Measurements from ENCODE around the gene ZCCHC7. TPM values are rescaled to one million over a fixed set of nuclear protein-coding genes. Genes with fewer than 3 reads are reported as not detected.

ZCCHC7 gene
- total and polyA plus RNA-seq, 2 experiments from 2014 or later, result 29.8 to 38.8 TPM

DNA sequence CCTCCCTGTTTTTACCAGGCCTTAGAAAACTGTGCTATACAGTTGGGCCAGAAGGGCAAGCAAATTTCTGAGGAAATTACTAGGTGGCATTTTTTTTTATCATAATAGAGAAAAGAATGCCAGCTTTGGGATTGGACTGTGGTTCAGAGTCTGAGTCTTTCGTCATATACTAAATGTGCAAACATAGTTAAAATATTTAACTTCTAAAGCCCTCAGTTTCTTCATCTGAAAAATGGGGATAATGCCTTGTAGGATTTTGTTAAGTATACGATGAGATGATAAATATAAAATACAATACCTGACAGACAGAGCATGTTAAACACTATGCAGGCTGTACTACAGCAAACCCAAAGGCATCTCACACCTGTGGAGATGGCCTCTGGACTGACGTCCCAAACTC lies 214.9 kb downstream of the ZCCHC7 start:
- Histone ChIP-seq H3K27ac (ENCODE audit: low read depth) (no peak overlapping the region), H3K27me3 (ENCODE audit: insufficient read depth) (no peaks in the 10 kb centered on the region), H3K4me3 (no peak overlapping the region), H3F3A (replicated peaks; ENCODE audit: low read depth) (no peaks in the 10 kb centered on the region), H3K36me3 (ENCODE audit: insufficient read depth) (no peaks in the 10 kb centered on the region), H3K4me2 (no peak overlapping the region), H3K79me2 (replicated peaks; ENCODE audit: insufficient read depth) (no peaks in the 10 kb centered on the region), H2AFZ (no peak overlapping the region), H3K9me2 (ENCODE audit: insufficient read depth) (no peaks in the 10 kb centered on the region), H3K4me1 (ENCODE audit: insufficient read depth) (peaks cover 31% of the 10 kb centered on the region), H4K20me1 (replicated peaks; ENCODE audit: insufficient read depth) (no peaks in the 10 kb centered on the region; the same call in 1 of the 2 replicates)
- no peaks in the 10 kb centered on the region for H3K36me3 Mint-ChIP-seq (ENCODE audit: low read depth)
- ATAC-seq (no peak), DNase-seq (ENCODE audit: low spot score) (no peak)
- H3K27me3 Mint-ChIP-seq (ENCODE audit: insufficient read depth, low read depth, poor library complexity), result no peaks in the 10 kb centered on the region
- H3K4me1 Mint-ChIP-seq, result peaks cover 21% of the 10 kb centered on the region
- H3K27ac Mint-ChIP-seq, result no peak overlapping the region
- H3K4me3 Mint-ChIP-seq, result no peak overlapping the region
- TF ChIP-seq POLR2AphosphoS5 (IDR thresholded peaks at IDR 0.05; ENCODE audit: low read depth), result no peak
- TF ChIP-seq ZNF114 (CRISPR knock-in tag; IDR thresholded peaks at IDR 0.05), result no peak
- TF ChIP-seq EZH2 (IDR thresholded peaks at IDR 0.05; ENCODE audit: low read depth, unreplicated experiment), result no peak
- TF ChIP-seq ZNF331 (CRISPR knock-in tag; IDR thresholded peaks at IDR 0.05; ENCODE audit: low read depth), result no peak
- no peak for TF ChIP-seq NANOG (IDR thresholded peaks at IDR 0.05; ENCODE audit: borderline replicate concordance)
- TF ChIP-seq EZH2phosphoT487 (IDR thresholded peaks at IDR 0.05; ENCODE audit: unreplicated experiment), result no peak
- TF ChIP-seq CREB1 (CRISPR knock-in tag; IDR thresholded peaks at IDR 0.05; ENCODE audit: low read depth), result no peak
- TF ChIP-seq, protein P1, sequence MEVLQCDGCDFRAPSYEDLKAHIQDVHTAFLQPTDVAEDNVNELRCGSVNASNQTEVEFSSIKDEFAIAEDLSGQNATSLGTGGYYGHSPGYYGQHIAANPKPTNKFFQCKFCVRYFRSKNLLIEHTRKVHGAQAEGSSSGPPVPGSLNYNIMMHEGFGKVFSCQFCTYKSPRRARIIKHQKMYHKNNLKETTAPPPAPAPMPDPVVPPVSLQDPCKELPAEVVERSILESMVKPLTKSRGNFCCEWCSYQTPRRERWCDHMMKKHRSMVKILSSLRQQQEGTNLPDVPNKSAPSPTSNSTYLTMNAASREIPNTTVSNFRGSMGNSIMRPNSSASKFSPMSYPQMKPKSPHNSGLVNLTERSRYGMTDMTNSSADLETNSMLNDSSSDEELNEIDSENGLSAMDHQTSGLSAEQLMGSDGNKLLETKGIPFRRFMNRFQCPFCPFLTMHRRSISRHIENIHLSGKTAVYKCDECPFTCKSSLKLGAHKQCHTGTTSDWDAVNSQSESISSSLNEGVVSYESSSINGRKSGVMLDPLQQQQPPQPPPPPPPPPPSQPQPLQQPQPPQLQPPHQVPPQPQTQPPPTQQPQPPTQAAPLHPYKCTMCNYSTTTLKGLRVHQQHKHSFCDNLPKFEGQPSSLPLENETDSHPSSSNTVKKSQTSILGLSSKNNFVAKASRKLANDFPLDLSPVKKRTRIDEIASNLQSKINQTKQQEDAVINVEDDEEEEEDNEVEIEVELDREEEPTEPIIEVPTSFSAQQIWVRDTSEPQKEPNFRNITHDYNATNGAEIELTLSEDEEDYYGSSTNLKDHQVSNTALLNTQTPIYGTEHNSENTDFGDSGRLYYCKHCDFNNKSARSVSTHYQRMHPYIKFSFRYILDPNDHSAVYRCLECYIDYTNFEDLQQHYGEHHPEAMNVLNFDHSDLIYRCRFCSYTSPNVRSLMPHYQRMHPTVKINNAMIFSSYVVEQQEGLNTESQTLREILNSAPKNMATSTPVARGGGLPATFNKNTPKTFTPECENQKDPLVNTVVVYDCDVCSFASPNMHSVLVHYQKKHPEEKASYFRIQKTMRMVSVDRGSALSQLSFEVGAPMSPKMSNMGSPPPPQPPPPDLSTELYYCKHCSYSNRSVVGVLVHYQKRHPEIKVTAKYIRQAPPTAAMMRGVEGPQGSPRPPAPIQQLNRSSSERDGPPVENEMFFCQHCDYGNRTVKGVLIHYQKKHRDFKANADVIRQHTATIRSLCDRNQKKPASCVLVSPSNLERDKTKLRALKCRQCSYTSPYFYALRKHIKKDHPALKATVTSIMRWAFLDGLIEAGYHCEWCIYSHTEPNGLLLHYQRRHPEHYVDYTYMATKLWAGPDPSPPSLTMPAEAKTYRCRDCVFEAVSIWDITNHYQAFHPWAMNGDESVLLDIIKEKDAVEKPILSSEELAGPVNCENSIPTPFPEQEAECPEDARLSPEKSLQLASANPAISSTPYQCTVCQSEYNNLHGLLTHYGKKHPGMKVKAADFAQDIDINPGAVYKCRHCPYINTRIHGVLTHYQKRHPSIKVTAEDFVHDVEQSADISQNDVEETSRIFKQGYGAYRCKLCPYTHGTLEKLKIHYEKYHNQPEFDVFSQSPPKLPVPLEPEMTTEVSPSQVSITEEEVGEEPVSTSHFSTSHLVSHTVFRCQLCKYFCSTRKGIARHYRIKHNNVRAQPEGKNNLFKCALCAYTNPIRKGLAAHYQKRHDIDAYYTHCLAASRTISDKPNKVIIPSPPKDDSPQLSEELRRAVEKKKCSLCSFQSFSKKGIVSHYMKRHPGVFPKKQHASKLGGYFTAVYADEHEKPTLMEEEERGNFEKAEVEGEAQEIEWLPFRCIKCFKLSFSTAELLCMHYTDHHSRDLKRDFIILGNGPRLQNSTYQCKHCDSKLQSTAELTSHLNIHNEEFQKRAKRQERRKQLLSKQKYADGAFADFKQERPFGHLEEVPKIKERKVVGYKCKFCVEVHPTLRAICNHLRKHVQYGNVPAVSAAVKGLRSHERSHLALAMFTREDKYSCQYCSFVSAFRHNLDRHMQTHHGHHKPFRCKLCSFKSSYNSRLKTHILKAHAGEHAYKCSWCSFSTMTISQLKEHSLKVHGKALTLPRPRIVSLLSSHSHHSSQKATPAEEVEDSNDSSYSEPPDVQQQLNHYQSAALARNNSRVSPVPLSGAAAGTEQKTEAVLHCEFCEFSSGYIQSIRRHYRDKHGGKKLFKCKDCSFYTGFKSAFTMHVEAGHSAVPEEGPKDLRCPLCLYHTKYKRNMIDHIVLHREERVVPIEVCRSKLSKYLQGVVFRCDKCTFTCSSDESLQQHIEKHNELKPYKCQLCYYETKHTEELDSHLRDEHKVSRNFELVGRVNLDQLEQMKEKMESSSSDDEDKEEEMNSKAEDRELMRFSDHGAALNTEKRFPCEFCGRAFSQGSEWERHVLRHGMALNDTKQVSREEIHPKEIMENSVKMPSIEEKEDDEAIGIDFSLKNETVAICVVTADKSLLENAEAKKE (CRISPR knock-in tag; IDR thresholded peaks at IDR 0.05), result no peak
- TF ChIP-seq, protein P2, sequence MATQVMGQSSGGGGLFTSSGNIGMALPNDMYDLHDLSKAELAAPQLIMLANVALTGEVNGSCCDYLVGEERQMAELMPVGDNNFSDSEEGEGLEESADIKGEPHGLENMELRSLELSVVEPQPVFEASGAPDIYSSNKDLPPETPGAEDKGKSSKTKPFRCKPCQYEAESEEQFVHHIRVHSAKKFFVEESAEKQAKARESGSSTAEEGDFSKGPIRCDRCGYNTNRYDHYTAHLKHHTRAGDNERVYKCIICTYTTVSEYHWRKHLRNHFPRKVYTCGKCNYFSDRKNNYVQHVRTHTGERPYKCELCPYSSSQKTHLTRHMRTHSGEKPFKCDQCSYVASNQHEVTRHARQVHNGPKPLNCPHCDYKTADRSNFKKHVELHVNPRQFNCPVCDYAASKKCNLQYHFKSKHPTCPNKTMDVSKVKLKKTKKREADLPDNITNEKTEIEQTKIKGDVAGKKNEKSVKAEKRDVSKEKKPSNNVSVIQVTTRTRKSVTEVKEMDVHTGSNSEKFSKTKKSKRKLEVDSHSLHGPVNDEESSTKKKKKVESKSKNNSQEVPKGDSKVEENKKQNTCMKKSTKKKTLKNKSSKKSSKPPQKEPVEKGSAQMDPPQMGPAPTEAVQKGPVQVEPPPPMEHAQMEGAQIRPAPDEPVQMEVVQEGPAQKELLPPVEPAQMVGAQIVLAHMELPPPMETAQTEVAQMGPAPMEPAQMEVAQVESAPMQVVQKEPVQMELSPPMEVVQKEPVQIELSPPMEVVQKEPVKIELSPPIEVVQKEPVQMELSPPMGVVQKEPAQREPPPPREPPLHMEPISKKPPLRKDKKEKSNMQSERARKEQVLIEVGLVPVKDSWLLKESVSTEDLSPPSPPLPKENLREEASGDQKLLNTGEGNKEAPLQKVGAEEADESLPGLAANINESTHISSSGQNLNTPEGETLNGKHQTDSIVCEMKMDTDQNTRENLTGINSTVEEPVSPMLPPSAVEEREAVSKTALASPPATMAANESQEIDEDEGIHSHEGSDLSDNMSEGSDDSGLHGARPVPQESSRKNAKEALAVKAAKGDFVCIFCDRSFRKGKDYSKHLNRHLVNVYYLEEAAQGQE (IDR thresholded peaks at IDR 0.05; ENCODE audit: unreplicated experiment), result no peak
- no peaks in the 10 kb centered on the region for H3K9me3 Mint-ChIP-seq
